GM12873 (cell line): ENCODE measurements around the gene MACROD2.

Experiments used
- TF ChIP-seq, protein P1 (sequence below): IDR thresholded peaks from 2 replicates; pipeline ENCODE4 v1.5.1; 2012; ENCODE audit warnings: low read depth, mild to moderate bottlenecking, moderate library complexity, low read length, control low read depth; ENCODE audit not compliant: insufficient read depth; ENCODE audit errors: missing control alignments

The MACROD2 gene

DNA sequence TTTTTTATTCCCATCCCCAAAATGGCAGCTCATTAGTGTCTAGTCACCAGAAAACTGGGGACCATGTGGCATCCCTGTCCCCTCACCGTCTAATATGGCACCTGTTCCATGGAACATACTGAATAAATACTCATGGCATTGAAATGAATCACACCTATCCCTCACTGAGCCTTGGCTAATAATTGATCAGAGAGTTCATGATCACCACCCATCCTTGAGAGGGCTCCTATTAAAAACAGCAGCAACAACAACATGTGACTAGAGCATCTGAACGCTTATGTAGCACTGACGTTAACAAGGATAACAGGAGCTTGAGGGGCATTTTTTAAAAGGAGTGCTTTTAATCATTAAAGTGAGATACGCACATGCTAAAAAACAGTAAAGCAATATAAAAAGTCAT lies 1453.7 kb downstream of the MACROD2 start:
- TF ChIP-seq, protein P1, sequence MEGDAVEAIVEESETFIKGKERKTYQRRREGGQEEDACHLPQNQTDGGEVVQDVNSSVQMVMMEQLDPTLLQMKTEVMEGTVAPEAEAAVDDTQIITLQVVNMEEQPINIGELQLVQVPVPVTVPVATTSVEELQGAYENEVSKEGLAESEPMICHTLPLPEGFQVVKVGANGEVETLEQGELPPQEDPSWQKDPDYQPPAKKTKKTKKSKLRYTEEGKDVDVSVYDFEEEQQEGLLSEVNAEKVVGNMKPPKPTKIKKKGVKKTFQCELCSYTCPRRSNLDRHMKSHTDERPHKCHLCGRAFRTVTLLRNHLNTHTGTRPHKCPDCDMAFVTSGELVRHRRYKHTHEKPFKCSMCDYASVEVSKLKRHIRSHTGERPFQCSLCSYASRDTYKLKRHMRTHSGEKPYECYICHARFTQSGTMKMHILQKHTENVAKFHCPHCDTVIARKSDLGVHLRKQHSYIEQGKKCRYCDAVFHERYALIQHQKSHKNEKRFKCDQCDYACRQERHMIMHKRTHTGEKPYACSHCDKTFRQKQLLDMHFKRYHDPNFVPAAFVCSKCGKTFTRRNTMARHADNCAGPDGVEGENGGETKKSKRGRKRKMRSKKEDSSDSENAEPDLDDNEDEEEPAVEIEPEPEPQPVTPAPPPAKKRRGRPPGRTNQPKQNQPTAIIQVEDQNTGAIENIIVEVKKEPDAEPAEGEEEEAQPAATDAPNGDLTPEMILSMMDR, result no peak

DNA sequence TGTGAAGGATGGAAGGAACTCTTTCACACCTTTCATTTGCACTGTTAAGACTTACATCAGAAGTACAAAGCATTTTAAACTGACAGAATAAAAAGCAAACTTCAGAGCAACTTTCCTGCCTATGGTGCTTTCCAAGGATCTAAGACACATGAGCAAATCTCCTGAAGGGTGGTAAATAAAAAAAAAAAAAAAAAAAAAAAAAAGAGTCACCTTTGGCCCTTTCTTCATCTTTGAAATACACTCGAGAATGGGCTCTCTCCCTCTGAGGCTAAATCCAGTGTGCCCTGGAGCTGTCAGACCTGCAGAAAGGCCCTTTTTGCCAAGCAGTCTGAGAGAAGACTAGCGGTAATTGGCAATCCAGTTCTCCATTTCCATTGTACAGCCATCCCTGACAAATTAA lies 1455.9 kb downstream of the MACROD2 start:
- TF ChIP-seq, protein P1, result no peak

DNA sequence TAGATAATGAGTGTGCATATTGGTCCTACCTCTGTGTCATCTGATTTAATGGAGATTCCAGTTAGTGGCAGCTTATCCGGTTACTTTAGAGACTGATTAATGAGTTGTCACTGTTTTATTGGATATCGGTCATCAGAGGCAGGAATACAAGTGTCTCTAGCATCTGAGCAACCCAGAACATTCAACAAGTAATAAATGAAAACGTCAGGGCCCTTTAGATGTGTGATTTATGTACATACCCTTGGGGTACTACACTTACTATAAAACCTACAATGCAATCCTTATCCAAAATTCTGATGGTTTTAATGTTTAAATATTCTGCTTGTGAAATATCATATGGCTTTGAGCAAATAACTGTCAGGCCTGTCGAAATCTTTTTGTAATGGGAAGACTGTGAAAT lies 1460.0 kb downstream of the MACROD2 start:
- TF ChIP-seq, protein P1, result no peak

DNA sequence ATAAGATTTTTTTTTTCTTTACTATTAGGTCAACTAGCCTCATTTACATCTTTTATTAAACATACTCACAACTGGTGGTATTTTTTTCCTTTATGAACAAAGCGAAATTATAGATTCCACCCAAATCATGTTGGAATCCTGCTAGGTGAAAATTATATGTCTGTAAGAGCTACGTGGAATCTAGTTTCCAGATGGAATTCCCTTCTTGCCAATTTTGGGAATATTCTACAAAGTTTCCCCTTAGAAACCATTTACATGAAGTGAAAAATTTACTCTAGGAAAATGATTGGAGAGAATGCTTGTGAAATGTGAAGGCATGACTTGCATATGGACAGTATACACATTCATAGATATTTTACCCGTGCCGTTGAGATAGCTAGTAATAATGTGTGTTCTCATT lies 1466.6 kb downstream of the MACROD2 start:
- TF ChIP-seq, protein P1, result no peak

DNA sequence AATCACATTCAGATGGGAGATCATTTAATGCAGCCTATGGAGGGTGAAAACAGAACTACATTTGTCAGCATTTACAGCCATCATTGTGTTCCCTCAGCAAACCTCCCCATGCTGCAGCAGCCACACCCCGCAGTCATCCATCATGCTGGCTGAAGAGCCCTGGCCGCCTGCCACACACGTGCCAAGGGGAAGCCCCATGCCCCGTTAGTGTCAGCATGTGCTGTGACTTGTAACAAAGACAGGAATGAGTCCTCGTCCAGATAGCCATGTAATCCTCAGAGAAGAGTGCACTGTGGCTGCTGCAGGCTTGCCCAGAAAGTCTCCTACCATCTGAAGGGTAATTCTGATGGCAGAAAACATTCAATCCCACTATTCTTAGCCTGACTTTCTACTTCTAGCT lies 1480.2 kb downstream of the MACROD2 start:
- TF ChIP-seq, protein P1, result no peak

DNA sequence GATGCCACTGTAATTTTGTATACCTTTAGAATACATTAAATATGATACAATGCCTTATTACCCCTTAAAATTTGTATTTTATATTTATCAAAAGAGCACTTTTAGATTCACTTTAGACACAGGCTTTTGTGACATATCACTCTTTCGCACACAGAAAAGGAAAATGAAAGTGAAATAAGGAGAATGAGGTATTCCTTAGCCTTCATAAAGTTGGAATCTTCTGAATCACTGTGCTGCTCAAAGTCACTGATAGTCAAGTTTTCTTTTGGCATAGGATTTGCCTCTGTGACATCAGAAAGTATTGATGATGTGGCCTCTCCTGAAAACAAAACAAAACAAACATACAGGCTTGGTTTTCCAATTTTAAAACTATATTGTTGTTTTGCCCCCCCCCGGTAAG lies 1480.9 kb downstream of the MACROD2 start:
- TF ChIP-seq, protein P1, result no peak

DNA sequence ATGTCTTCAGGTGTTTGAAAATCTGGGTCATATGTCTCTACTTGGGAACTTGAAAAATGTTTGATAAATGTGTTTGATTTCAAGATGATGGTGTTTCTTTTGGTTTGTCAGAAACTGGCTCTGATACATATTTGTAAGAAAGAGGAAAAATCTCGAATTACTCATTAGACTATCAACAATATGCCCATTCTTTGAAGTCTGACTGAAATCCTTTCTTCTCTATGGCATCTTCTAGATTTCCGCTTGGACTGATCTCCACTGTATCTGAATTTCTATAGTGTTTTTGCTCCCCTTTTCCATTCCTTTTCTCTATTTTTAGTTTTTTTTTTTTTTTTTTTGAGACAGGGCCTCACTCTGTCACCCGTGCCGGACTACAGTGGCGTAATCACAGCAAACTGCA lies 1481.5 kb downstream of the MACROD2 start:
- TF ChIP-seq, protein P1, result no peak
